ENCODE data around the gene CFAP100. TPM values are rescaled to one million over a fixed set of nuclear protein-coding genes. Genes with fewer than 3 reads are reported as not detected.

CFAP100 gene
- total RNA-seq, 1 experiment from 2014 or later, result not detected

GRCh38 chr3:126399756-126400155 is 5.0 kb downstream of the CFAP100 start:
- DNase-seq (ENCODE audit: low read depth), result no peak

- DNase-seq (ENCODE audit: low read depth), result no peak
These were observed 7.0 kb downstream of the CFAP100 start for GRCh38 chr3:126401611-126402160.

GRCh38 chr3:126402178-126402577 is 7.5 kb downstream of the CFAP100 start:
- DNase-seq (ENCODE audit: low read depth), result no peak

- DNase-seq (ENCODE audit: low read depth), result no peak
These were observed 8.1 kb downstream of the CFAP100 start for GRCh38 chr3:126402666-126403302.

GRCh38 chr3:126406389-126407296 is 11.9 kb downstream of the CFAP100 start:
- DNase-seq (ENCODE audit: low read depth), result no peak

- no peak for DNase-seq (ENCODE audit: low read depth)
These were observed 12.8 kb downstream of the CFAP100 start for GRCh38 chr3:126407412-126408044.

- DNase-seq (ENCODE audit: low read depth), result no peak
These were observed 13.4 kb downstream of the CFAP100 start for GRCh38 chr3:126408099-126408498.

- no peak for DNase-seq (ENCODE audit: low read depth)
These were observed 18.4 kb downstream of the CFAP100 start for GRCh38 chr3:126412841-126413692.

GRCh38 chr3:126413693-126414080 is 19.0 kb downstream of the CFAP100 start:
- no peak for DNase-seq (ENCODE audit: low read depth)

- DNase-seq (ENCODE audit: low read depth), result no peak
These were observed 19.7 kb downstream of the CFAP100 start for GRCh38 chr3:126414406-126414805.

GRCh38 chr3:126414961-126415660 is 20.4 kb downstream of the CFAP100 start:
- DNase-seq (ENCODE audit: low read depth), result no peak

GRCh38 chr3:126415661-126416591 is 21.2 kb downstream of the CFAP100 start:
- no peak for DNase-seq (ENCODE audit: low read depth)

GRCh38 chr3:126416943-126417342 is 22.2 kb downstream of the CFAP100 start:
- DNase-seq (ENCODE audit: low read depth), result no peak

- no peak for DNase-seq (ENCODE audit: low read depth)
These were observed 22.8 kb downstream of the CFAP100 start for GRCh38 chr3:126417515-126417914.

GRCh38 chr3:126417981-126418530 is 23.3 kb downstream of the CFAP100 start:
- DNase-seq (ENCODE audit: low read depth), result no peak

GRCh38 chr3:126418661-126419131 is 24.0 kb downstream of the CFAP100 start:
- no peak for DNase-seq (ENCODE audit: low read depth)

- no peak for DNase-seq (ENCODE audit: low read depth)
These were observed 24.5 kb downstream of the CFAP100 start for GRCh38 chr3:126419151-126419703.

- DNase-seq (ENCODE audit: low read depth), result peak; percentile 43
These were observed 25.4 kb downstream of the CFAP100 start for GRCh38 chr3:126419886-126420786.

Data from M059J (cell line).